Measurements from ENCODE around the gene ATAD3B. TPM values are rescaled to one million over a fixed set of nuclear protein-coding genes. Genes with fewer than 3 reads are reported as not detected.
A peak's percentile ranks its signal among the peaks of the same experiment; 100 is the strongest.

Gene ATAD3B
- total and polyA plus RNA-seq, 12 donors: 5.3 to 33.3 (median 7.1) TPM

DNA sequence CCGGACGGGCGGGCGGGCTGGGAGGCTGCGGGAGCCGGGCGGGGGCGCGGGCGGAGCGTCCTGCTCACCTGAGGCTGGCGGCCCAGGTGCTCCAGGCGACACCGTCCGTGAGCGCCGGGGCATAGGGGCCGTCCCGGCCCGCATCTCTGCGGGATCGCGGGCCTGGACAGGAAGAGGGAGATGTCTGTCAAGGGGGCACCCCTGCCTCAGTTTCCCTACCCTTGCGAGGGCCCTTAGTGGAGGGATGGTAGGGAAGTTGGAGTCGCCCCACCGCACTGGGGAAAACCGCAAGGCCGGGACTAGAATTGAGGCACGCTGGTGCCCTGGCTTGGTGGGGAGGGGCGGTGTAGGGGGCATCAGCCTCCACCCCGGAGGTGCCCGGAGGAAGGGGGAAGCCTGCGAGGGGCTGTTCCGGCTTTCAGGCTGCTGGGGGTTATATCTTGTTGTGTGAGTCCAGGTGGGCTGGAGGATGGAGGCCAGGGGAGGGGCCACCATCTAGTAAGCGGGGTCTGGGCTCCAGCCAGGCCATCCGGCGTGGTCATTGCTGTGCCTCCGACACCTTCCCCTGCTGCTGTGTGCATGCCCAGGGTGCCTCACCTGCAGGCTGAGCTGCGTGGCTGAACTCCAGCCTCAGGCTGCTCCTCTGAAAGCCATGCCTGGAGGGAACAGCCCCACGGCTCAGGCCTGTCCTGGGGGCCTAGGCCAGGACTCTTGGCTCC is 35.5 kb upstream of the ATAD3B start:
- ATAC-seq (no peak), DNase-seq (no peak)
- Histone ChIP-seq H3K27ac (peak overlapping the region; percentile 35 to 98 (median 92)), H3K4me3 (peak overlapping the region; percentile 50 to 69 (median 64)), H3K36me3 (peaks cover 0 to 9% (median 0%) of the 10 kb centered on the region in 9 donors), H3K9me3 (no peaks in the 10 kb centered on the region), H3K27me3 (peaks cover 0 to 48% (median 9%) of the 10 kb centered on the region in 7 donors), H3K4me1 (peaks cover 43 to 76% (median 62%) of the 10 kb centered on the region in 9 donors)
- WGBS, 2 donors: 20 to 26% methylated on average over 30 to 40 of the region's 40 CpGs
- intact Hi-C loops (cut with DNase I): loop anchor here in 3 of 10 donors (2.0 to 10.0 kb wide), 3 partner anchors 29 to 69 kb away; partner anchors contain the start of gene MRPL20 (in 1 of the 3)
- TF ChIP-seq, protein P1, sequence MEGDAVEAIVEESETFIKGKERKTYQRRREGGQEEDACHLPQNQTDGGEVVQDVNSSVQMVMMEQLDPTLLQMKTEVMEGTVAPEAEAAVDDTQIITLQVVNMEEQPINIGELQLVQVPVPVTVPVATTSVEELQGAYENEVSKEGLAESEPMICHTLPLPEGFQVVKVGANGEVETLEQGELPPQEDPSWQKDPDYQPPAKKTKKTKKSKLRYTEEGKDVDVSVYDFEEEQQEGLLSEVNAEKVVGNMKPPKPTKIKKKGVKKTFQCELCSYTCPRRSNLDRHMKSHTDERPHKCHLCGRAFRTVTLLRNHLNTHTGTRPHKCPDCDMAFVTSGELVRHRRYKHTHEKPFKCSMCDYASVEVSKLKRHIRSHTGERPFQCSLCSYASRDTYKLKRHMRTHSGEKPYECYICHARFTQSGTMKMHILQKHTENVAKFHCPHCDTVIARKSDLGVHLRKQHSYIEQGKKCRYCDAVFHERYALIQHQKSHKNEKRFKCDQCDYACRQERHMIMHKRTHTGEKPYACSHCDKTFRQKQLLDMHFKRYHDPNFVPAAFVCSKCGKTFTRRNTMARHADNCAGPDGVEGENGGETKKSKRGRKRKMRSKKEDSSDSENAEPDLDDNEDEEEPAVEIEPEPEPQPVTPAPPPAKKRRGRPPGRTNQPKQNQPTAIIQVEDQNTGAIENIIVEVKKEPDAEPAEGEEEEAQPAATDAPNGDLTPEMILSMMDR (IDR thresholded peaks at IDR 0.05): no peak

DNA sequence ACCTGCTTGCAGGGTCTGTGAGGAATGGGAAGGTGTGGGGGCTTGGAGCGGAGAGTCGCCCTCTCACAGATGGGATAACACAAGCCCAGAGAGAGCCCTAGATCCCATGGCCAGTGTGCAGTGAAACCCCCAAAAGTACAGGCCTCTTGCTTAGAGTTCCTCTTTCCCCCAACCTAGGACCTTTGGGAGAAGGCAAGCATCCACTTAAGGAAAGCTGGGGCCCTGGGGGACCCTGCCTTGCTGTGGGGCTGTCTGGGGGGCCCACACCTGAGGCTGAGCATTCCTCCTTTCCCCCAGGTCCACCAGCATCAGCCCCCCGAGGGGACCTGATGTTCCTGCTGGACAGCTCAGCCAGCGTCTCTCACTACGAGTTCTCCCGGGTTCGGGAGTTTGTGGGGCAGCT is 34.9 kb upstream of the ATAD3B start:
- 78 to 84% methylated on average over 7 of the region's 7 CpGs for WGBS, 2 donors

DNA sequence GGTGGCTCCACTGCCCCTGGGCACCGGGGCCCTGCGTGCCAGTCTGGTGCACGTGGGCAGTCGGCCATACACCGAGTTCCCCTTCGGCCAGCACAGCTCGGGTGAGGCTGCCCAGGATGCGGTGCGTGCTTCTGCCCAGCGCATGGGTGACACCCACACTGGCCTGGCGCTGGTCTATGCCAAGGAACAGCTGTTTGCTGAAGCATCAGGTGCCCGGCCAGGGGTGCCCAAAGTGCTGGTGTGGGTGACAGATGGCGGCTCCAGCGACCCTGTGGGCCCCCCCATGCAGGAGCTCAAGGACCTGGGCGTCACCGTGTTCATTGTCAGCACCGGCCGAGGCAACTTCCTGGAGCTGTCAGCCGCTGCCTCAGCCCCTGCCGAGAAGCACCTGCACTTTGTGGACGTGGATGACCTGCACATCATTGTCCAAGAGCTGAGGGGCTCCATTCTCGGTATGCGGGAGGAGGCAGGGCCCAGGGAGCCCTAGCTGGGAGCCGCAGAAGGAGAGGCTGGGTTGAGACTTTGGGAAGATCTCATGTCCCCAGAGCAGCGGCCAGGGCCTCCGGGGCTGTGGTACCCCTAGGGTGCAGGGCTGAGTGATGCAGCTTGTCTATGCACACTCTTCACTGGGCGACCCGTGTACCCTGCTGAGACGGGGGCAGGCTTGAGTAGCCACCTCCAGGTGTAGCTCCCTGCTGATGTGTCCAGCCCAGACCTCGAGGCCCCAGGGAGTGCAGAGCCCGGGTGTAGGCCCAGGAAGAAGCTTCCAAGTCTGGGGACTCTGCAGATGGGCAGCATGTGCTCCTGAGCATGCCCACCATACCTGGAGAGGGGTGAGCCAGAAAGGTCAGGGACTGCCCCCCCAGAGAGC is 34.3 kb upstream of the ATAD3B start:
- WGBS, 2 donors: 79 to 82% methylated on average over 31 of the region's 31 CpGs
- peaks cover 0 to 48% (median 9%) of the 10 kb centered on the region in 7 donors for H3K27me3 ChIP-seq
- peaks cover 0 to 9% (median 0%) of the 10 kb centered on the region in 9 donors for H3K36me3 ChIP-seq
- H3K27ac ChIP-seq: no peak overlapping the region
- DNase-seq (no peak), ATAC-seq (no peak)
- H3K4me1 ChIP-seq: peaks cover 32 to 69% (median 54%) of the 10 kb centered on the region in 9 donors
- intact Hi-C loops (cut with DNase I): loop anchor here in 2 of 10 donors (5.0 to 10.0 kb wide), 2 partner anchors 35 to 68 kb away; no protein-coding TSS in a partner anchor
- H3K4me3 ChIP-seq: peak overlapping the region in 7 of 10 donors; percentile 60 to 69 (median 65)
- TF ChIP-seq, protein P1 (IDR thresholded peaks at IDR 0.05): no peak
- no peaks in the 10 kb centered on the region for H3K9me3 ChIP-seq

More for the DNA sequence above, 34.9 kb upstream of the ATAD3B start:
- no peak for ATAC-seq
- H3K27me3 ChIP-seq: peaks cover 0 to 48% (median 9%) of the 10 kb centered on the region in 7 donors
- DNase-seq: no peak
- H3K36me3 ChIP-seq: peaks cover 0 to 9% (median 0%) of the 10 kb centered on the region in 9 donors
- intact Hi-C loops (cut with DNase I): loop anchor here in 2 of 10 donors (5.0 to 10.0 kb wide), 2 partner anchors 34 to 68 kb away; no protein-coding TSS in a partner anchor
- TF ChIP-seq, protein P1 (IDR thresholded peaks at IDR 0.05): no peak
- peak overlapping the region in 4 of 10 donors; percentile 35 to 98 (median 93) for H3K27ac ChIP-seq
- peaks cover 38 to 75% (median 60%) of the 10 kb centered on the region in 9 donors for H3K4me1 ChIP-seq
- no peaks in the 10 kb centered on the region for H3K9me3 ChIP-seq
- peak overlapping the region; percentile 50 to 69 (median 64) for H3K4me3 ChIP-seq

DNA sequence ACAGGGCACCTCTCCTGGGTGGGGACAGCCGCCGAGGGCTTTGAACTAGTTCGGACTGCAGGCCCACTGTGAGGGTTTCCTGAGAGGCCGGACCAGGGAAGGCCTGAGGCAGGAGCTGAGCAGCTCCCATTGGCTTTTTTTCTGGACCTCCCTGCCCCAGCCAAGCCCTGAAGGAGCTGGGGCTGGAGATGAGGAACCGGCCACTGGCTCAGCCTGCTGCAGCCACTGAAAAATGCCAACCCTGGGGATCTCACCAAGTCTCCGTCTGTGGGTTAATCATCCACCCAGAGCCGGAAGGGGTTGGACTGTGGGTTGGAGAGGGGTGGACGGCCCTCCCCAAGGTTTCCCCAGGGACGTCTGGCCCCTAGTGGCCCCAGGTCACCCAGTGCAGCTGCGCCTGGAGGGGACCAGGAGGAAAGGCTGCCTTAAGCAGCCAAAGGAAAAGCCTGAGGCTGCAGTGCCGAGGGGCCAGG is 33.6 kb upstream of the ATAD3B start:
- Histone ChIP-seq H3K27ac (no peak overlapping the region), H3K36me3 (peaks cover 0 to 9% (median 0%) of the 10 kb centered on the region in 9 donors), H3K4me3 (no peak overlapping the region), H3K4me1 (peaks cover 26 to 62% (median 47%) of the 10 kb centered on the region in 9 donors), H3K27me3 (peaks cover 0 to 48% (median 9%) of the 10 kb centered on the region in 7 donors), H3K9me3 (no peaks in the 10 kb centered on the region)
- DNase-seq (no peak), ATAC-seq (no peak)
- TF ChIP-seq, protein P1 (IDR thresholded peaks at IDR 0.05): no peak
- intact Hi-C loops (cut with DNase I): loop anchor here in 2 of 10 donors (5.0 to 10.0 kb wide), 2 partner anchors 36 to 67 kb away; no protein-coding TSS in a partner anchor
- 67 to 73% methylated on average over 11 of the region's 11 CpGs for WGBS, 2 donors
